NCI-H69 (cell line): ENCODE results near the gene COLEC12.
A peak's percentile ranks its signal among the peaks of the same experiment; 100 is the strongest.

Source experiments
- DNase-seq: peaks from one replicate; lab custom pipeline; 2025; lab: John Stamatoyannopoulos, UW

Gene COLEC12

GRCh38 chr18:506264-506663, 5.8 kb upstream of the COLEC12 start:
- no peak for DNase-seq

- DNase-seq = peak; percentile 83
Observed at GRCh38 chr18:505483-506122, 5.1 kb upstream of the COLEC12 start.

- DNase-seq = no peak
Observed at GRCh38 chr18:501406-501714, 859 bp upstream of the COLEC12 start.

GRCh38 chr18:499776-500631, 497 bp downstream of the COLEC12 start:
- DNase-seq = peak; percentile 48

- DNase-seq = peak; percentile 36
Observed at GRCh38 chr18:498931-499775, 1.3 kb downstream of the COLEC12 start.

GRCh38 chr18:497688-498087, 2.8 kb downstream of the COLEC12 start:
- DNase-seq = no peak

GRCh38 chr18:495452-495851, 5.0 kb downstream of the COLEC12 start:
- no peak for DNase-seq

GRCh38 chr18:495017-495416, 5.5 kb downstream of the COLEC12 start:
- DNase-seq = no peak

- peak; percentile 41 for DNase-seq
Observed at GRCh38 chr18:493986-494983, 6.2 kb downstream of the COLEC12 start.

GRCh38 chr18:492451-492850, 8.1 kb downstream of the COLEC12 start:
- no peak for DNase-seq

GRCh38 chr18:490624-491023, 9.9 kb downstream of the COLEC12 start:
- no peak for DNase-seq

- no peak for DNase-seq
Observed at GRCh38 chr18:490024-490366, 10.5 kb downstream of the COLEC12 start.

GRCh38 chr18:489244-490023, 11.1 kb downstream of the COLEC12 start:
- DNase-seq = no peak

GRCh38 chr18:486929-487740, 13.4 kb downstream of the COLEC12 start:
- DNase-seq = no peak

- DNase-seq = no peak
Observed at GRCh38 chr18:484749-485464, 15.6 kb downstream of the COLEC12 start.

GRCh38 chr18:478681-479080, 21.8 kb downstream of the COLEC12 start:
- no peak for DNase-seq

- DNase-seq = peak; percentile 70
Observed at GRCh38 chr18:477565-477964, 22.9 kb downstream of the COLEC12 start.

GRCh38 chr18:476251-476664, 24.2 kb downstream of the COLEC12 start:
- peak; percentile 19 for DNase-seq
